ENCODE measurements around the gene ZAR1.

Gene ZAR1

GRCh38 chr4:48489683-48490011, 405 bp upstream of the ZAR1 start:
- no peak overlapping the region for H3K4me3 ChIP-seq (ENCODE audit: low read depth, low read length)
- no peak for TF ChIP-seq CTCF (IDR thresholded peaks at IDR 0.05; ENCODE audit: insufficient read depth, low read depth, low read length, missing control alignments)
- no peak for DNase-seq (ENCODE audit: low read depth)

- DNase-seq (ENCODE audit: low read depth) = no peak
- no peak for TF ChIP-seq CTCF (IDR thresholded peaks at IDR 0.05; ENCODE audit: insufficient read depth, low read depth, low read length, missing control alignments)
- H3K4me3 ChIP-seq (ENCODE audit: low read depth, low read length) = no peak overlapping the region
Observed at GRCh38 chr4:48490680-48491513, 845 bp downstream of the ZAR1 start.

- TF ChIP-seq CTCF (IDR thresholded peaks at IDR 0.05; ENCODE audit: insufficient read depth, low read depth, low read length, missing control alignments) = no peak
- no peak for DNase-seq (ENCODE audit: low read depth)
- no peak overlapping the region for H3K4me3 ChIP-seq (ENCODE audit: low read depth, low read length)
Observed at GRCh38 chr4:48491514-48492176, 1.6 kb downstream of the ZAR1 start.

GRCh38 chr4:48493452-48494100, 3.5 kb downstream of the ZAR1 start:
- H3K4me3 ChIP-seq (ENCODE audit: low read depth, low read length) = no peak overlapping the region
- no peak for DNase-seq (ENCODE audit: low read depth)
- no peak for TF ChIP-seq CTCF (IDR thresholded peaks at IDR 0.05; ENCODE audit: insufficient read depth, low read depth, low read length, missing control alignments)

GRCh38 chr4:48495941-48496340, 5.9 kb downstream of the ZAR1 start:
- H3K4me3 ChIP-seq (ENCODE audit: low read depth, low read length) = no peak overlapping the region
- no peak for DNase-seq (ENCODE audit: low read depth)
- no peak for TF ChIP-seq CTCF (IDR thresholded peaks at IDR 0.05; ENCODE audit: insufficient read depth, low read depth, low read length, missing control alignments)

GRCh38 chr4:48498895-48499294, 8.8 kb downstream of the ZAR1 start:
- TF ChIP-seq CTCF (IDR thresholded peaks at IDR 0.05; ENCODE audit: insufficient read depth, low read depth, low read length, missing control alignments) = no peak
- no peak overlapping the region for H3K4me3 ChIP-seq (ENCODE audit: low read depth, low read length)
- DNase-seq (ENCODE audit: low read depth) = no peak

Data from GM12865 (cell line).